NCI-H526 (cell line): ENCODE data around the gene AMACR.
A peak's percentile ranks its signal among the peaks of the same experiment; 100 is the strongest.

ENCODE experiments used
- DNase-seq, 2 experiments: peaks; one replicate each; lab custom pipeline; 2025; lab: John Stamatoyannopoulos, UW

The AMACR gene

GRCh38 chr5:34007621-34008600 lies at the start of gene AMACR:
Gene AMACR (minus strand): TSS chr5:34008050. CDS start chr5:34008019, 31 bp downstream.
- DNase-seq, result peak; percentile 94 to 99

- DNase-seq, result no peak
Observed at GRCh38 chr5:34057569-34057968, 49.7 kb upstream of the AMACR start.

- no peak for DNase-seq
Observed at GRCh38 chr5:34057118-34057517, 49.3 kb upstream of the AMACR start.

- no peak for DNase-seq
Observed at GRCh38 chr5:34055667-34056066, 47.8 kb upstream of the AMACR start.

- DNase-seq, result no peak
Observed at GRCh38 chr5:34054400-34054729, 46.5 kb upstream of the AMACR start.

- no peak for DNase-seq
Observed at GRCh38 chr5:34053571-34054399, 45.9 kb upstream of the AMACR start.

GRCh38 chr5:34053133-34053532 lies 45.3 kb upstream of the AMACR start:
- no peak for DNase-seq

- no peak for DNase-seq
Observed at GRCh38 chr5:34051374-34051980, 43.6 kb upstream of the AMACR start.

- DNase-seq, result no peak
Observed at GRCh38 chr5:34047774-34048572, 40.1 kb upstream of the AMACR start.

- DNase-seq, result no peak
Observed at GRCh38 chr5:34047143-34047542, 39.3 kb upstream of the AMACR start.

GRCh38 chr5:34045996-34046395 lies 38.1 kb upstream of the AMACR start:
- no peak for DNase-seq

- DNase-seq, result no peak
Observed at GRCh38 chr5:34045023-34045422, 37.2 kb upstream of the AMACR start.

- DNase-seq, result no peak
Observed at GRCh38 chr5:34043099-34043876, 35.4 kb upstream of the AMACR start, which contains the start of gene C1QTNF3. Gene C1QTNF3 (minus strand): TSS chr5:34043213. CDS start chr5:34043125, 88 bp downstream.

- no peak for DNase-seq
Observed at GRCh38 chr5:34042321-34042720, 34.5 kb upstream of the AMACR start.

GRCh38 chr5:34041247-34041972 lies 33.6 kb upstream of the AMACR start:
- no peak for DNase-seq

GRCh38 chr5:34040472-34040871 lies 32.6 kb upstream of the AMACR start:
- DNase-seq, result no peak

- no peak for DNase-seq
Observed at GRCh38 chr5:34039398-34040157, 31.7 kb upstream of the AMACR start.

- DNase-seq, result no peak
Observed at GRCh38 chr5:34038838-34039237, 31.0 kb upstream of the AMACR start.

- DNase-seq, result no peak
Observed at GRCh38 chr5:34038390-34038789, 30.5 kb upstream of the AMACR start.
